ENCODE results near the gene CDT1.

GRCh38 chr16:88819126-88819525 is 15.5 kb downstream of the CDT1 start:
- TF ChIP-seq, protein P1, sequence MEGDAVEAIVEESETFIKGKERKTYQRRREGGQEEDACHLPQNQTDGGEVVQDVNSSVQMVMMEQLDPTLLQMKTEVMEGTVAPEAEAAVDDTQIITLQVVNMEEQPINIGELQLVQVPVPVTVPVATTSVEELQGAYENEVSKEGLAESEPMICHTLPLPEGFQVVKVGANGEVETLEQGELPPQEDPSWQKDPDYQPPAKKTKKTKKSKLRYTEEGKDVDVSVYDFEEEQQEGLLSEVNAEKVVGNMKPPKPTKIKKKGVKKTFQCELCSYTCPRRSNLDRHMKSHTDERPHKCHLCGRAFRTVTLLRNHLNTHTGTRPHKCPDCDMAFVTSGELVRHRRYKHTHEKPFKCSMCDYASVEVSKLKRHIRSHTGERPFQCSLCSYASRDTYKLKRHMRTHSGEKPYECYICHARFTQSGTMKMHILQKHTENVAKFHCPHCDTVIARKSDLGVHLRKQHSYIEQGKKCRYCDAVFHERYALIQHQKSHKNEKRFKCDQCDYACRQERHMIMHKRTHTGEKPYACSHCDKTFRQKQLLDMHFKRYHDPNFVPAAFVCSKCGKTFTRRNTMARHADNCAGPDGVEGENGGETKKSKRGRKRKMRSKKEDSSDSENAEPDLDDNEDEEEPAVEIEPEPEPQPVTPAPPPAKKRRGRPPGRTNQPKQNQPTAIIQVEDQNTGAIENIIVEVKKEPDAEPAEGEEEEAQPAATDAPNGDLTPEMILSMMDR (IDR thresholded peaks at IDR 0.05): no peak
- TF ChIP-seq RXRA (IDR thresholded peaks at IDR 0.05; ENCODE audit: borderline replicate concordance, low read depth) (no peak), TEAD4 (IDR thresholded peaks at IDR 0.05; ENCODE audit: borderline replicate concordance, insufficient read depth) (no peak), FOXJ3 (CRISPR knock-in tag; IDR thresholded peaks at IDR 0.05) (no peak), RFX5 (IDR thresholded peaks at IDR 0.05; ENCODE audit: low read length) (no peak)
- TF ChIP-seq, protein P2, sequence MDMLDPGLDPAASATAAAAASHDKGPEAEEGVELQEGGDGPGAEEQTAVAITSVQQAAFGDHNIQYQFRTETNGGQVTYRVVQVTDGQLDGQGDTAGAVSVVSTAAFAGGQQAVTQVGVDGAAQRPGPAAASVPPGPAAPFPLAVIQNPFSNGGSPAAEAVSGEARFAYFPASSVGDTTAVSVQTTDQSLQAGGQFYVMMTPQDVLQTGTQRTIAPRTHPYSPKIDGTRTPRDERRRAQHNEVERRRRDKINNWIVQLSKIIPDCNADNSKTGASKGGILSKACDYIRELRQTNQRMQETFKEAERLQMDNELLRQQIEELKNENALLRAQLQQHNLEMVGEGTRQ (IDR thresholded peaks at IDR 0.05; ENCODE audit: borderline replicate concordance, low read depth, low read length): no peak

Data from SK-N-SH (cell line).